Neuronal stem cell (in vitro differentiated cells): Measurements from ENCODE around the gene AFAP1.

Experiments
- DNase-seq: peaks from one replicate; pipeline ENCODE4 v3.0.0-alpha.2; 2013; ENCODE audit warnings: low spot score
- H2AFZ ChIP-seq: one replicate; pipeline ENCODE4 v1.6.1; 2013; ENCODE audit warnings: mild to moderate bottlenecking, low read length, inconsistent platforms
- H2AK5ac ChIP-seq: 2 replicates; pipeline ENCODE4 v1.6.1; 2013; ENCODE audit warnings: low read depth, mild to moderate bottlenecking, inconsistent platforms, low read length, moderate library complexity, mixed read lengths
- H2BK120ac ChIP-seq: 2 replicates; pipeline ENCODE4 v1.6.1; 2013; ENCODE audit warnings: low read depth, mild to moderate bottlenecking, inconsistent platforms, low read length, moderate library complexity, mixed read lengths
- H2BK12ac ChIP-seq: one replicate; pipeline ENCODE4 v1.6.1; 2013; ENCODE audit warnings: low read length, inconsistent platforms
- H2BK15ac ChIP-seq: 2 replicates; pipeline ENCODE4 v1.6.1; 2013; ENCODE audit warnings: mild to moderate bottlenecking, low read length, inconsistent platforms, mixed read lengths
- H2BK5ac ChIP-seq: one replicate; pipeline ENCODE4 v1.6.1; 2013; ENCODE audit warnings: inconsistent platforms, mild to moderate bottlenecking, low read length, moderate library complexity
- H3K14ac ChIP-seq: one replicate; pipeline ENCODE4 v1.6.1; 2013; ENCODE audit warnings: low read length, inconsistent platforms
- H3K18ac ChIP-seq: 2 replicates; pipeline ENCODE4 v1.6.1; 2013; ENCODE audit warnings: low read length, inconsistent platforms
- H3K23ac ChIP-seq: 2 replicates; pipeline ENCODE4 v1.6.1; 2013; ENCODE audit warnings: low read depth, mild to moderate bottlenecking, mixed read lengths, low read length, inconsistent platforms; ENCODE audit not compliant: poor library complexity
- H3K27ac ChIP-seq: replicated peaks from 3 replicates; pipeline ENCODE4 v1.5.1; 2013; ENCODE audit warnings: low read length, inconsistent platforms
- H3K27me3 ChIP-seq, 3 experiments: 2 replicates each; pipeline ENCODE4 v1.6.1; 2013; ENCODE audit warnings: low read length in 3 of 3, mild to moderate bottlenecking in 2 of 3, inconsistent platforms in 1 of 3, low read depth in 1 of 3, mixed read lengths in 1 of 3, moderate library complexity in 1 of 3; ENCODE audit not compliant: control insufficient read depth in 3 of 3, insufficient read depth in 3 of 3
- H3K36me3 ChIP-seq, 2 donors: replicated peaks in 1 of 2; 2 replicates each; pipeline ENCODE4 v1.6.1; 2013; ENCODE audit warnings: low read length in 2 of 2; ENCODE audit not compliant: control insufficient read depth in 2 of 2, insufficient read depth in 2 of 2
- H3K4ac ChIP-seq: 2 replicates; pipeline ENCODE4 v1.6.1; 2013; ENCODE audit warnings: inconsistent platforms, mild to moderate bottlenecking, low read length, moderate library complexity
- H3K4me1 ChIP-seq, 2 donors: 1 replicate in 1 of 2; 2 replicates in 1 of 2; pipeline ENCODE4 v1.6.1; 2013; ENCODE audit warnings: low read length in 2 of 2, low read depth in 1 of 2; ENCODE audit not compliant: control insufficient read depth in 2 of 2, insufficient read depth in 1 of 2
- H3K4me2 ChIP-seq: one replicate; pipeline ENCODE4 v1.6.1; 2013; ENCODE audit warnings: mild to moderate bottlenecking, low read length, inconsistent platforms; ENCODE audit not compliant: insufficient read depth, poor library complexity, severe bottlenecking
- H3K4me3 ChIP-seq, 2 donors: 2 replicates each; pipeline ENCODE4 v1.5.1; 2013; ENCODE audit warnings: low read length in 2 of 2, mild to moderate bottlenecking in 2 of 2, inconsistent platforms in 1 of 2, moderate library complexity in 1 of 2
- H3K79me1 ChIP-seq: one replicate; pipeline ENCODE4 v1.6.1; 2013; ENCODE audit warnings: low read depth, mild to moderate bottlenecking, inconsistent platforms, low read length, moderate library complexity
- H3K9ac ChIP-seq: one replicate; pipeline ENCODE4 v1.6.1; 2013; ENCODE audit warnings: mild to moderate bottlenecking, low read depth, low read length, inconsistent platforms; ENCODE audit not compliant: poor library complexity
- H3K9me3 ChIP-seq, 2 donors: replicated peaks in 1 of 2; 2 replicates each; pipeline versions ENCODE3 to v1.6.1; 2013; ENCODE audit warnings: low read length in 2 of 2, mild to moderate bottlenecking in 2 of 2, inconsistent platforms in 1 of 2, low read depth in 1 of 2, mixed read lengths in 1 of 2, moderate library complexity in 1 of 2; ENCODE audit not compliant: control insufficient read depth in 2 of 2, insufficient read depth in 1 of 2
- H4K8ac ChIP-seq: one replicate; pipeline ENCODE4 v1.6.1; 2013; ENCODE audit warnings: low read depth, mild to moderate bottlenecking, inconsistent platforms, low read length, moderate library complexity
- H4K91ac ChIP-seq: one replicate; pipeline ENCODE4 v1.6.1; 2013; ENCODE audit warnings: low read length, low read depth, mild to moderate bottlenecking, inconsistent platforms; ENCODE audit not compliant: poor library complexity
- WGBS, 2 donors: extraction: QIAGEN DNeasy Blood & Tissue Kit; methylation state at CpG; one replicate each; pipeline ENCODE4 v1.1.7; 2013; ENCODE audit warnings: missing lambda C conversion rate in 2 of 2, mixed read lengths in 1 of 2; ENCODE audit not compliant: insufficient read length in 2 of 2, insufficient replicate concordance in 1 of 2; ENCODE audit errors: extremely low coverage in 2 of 2; 5-methylcytosine and 5-hydroxymethylcytosine counted together

Gene AFAP1

DNA sequence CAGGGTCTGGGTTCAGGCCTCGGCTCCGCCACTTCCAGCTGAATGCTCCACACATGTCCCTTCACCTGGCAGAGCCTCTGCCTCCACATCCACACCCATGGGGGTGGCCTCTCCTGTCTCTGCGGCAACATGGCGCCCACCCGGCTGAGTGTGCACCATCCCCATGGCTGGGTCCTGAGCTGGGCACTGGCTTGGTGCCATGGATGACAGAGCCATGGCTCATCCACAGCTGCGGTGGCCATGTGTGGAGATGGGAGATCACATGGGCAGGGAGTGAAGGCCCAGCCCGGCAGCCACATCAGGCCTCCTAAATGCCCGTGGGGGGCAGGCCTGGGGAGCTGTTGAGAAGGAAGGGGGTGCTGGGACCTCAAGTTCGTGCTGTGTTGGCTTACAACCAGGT is 213.7 kb downstream of the AFAP1 start:
- H3K18ac ChIP-seq: peak overlapping the region; percentile 27

DNA sequence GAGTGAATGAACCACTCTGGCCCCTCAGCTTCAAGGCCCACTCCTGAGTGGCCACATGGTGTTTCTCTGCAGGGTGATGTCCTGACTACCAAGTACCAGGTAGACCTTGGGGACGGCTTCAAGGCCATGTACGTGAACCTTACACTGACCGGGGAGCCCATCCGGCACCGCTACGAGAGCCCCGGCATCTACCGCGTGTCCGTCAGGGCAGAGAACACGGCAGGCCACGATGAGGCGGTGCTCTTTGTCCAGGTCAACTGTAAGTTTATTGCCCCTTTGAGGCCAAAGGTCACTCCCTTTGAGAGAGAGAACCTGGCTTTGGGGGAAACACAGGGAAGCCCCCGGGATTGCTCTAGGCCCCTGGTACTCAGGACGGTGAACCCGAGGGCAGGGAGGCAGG is 216.0 kb downstream of the AFAP1 start:
- no CpG with 5 or more reads among the region's 16 CpGs for WGBS, 2 donors
- H3K4ac ChIP-seq: no peak overlapping the region

More for the DNA sequence above, 213.7 kb downstream of the AFAP1 start:
- no peak overlapping the region for H2AK5ac ChIP-seq
- no CpG with 5 or more reads among the region's 9 CpGs for WGBS, 2 donors
- H2BK5ac ChIP-seq: no peak overlapping the region
- H3K4ac ChIP-seq: peak overlapping the region; percentile 60
- H3K4me1 ChIP-seq: peaks cover 0 to 3% of the 10 kb centered on the region in 2 donors
- no peak for DNase-seq
- H2BK12ac ChIP-seq: no peak overlapping the region
- H3K4me3 ChIP-seq: no peak overlapping the region
- no peak overlapping the region for H4K8ac ChIP-seq
- H3K9me3 ChIP-seq: no peaks in the 10 kb centered on the region
- H2BK15ac ChIP-seq: no peak overlapping the region
- no peak overlapping the region for H2BK120ac ChIP-seq
- H3K14ac ChIP-seq: peak overlapping the region; percentile 51
- H3K36me3 ChIP-seq: no peaks in the 10 kb centered on the region
- peak overlapping the region; percentile 57 for H3K23ac ChIP-seq
- H3K27me3 ChIP-seq: peaks cover 0 to 4% (median 0%) of the 10 kb centered on the region in 3 experiments
- H3K9ac ChIP-seq: peak overlapping the region; percentile 50
- H2AFZ ChIP-seq: no peak overlapping the region
- no peak overlapping the region for H3K4me2 ChIP-seq
- H4K91ac ChIP-seq: no peak overlapping the region
- H3K79me1 ChIP-seq: no peaks in the 10 kb centered on the region
- no peak overlapping the region for H3K27ac ChIP-seq

DNA sequence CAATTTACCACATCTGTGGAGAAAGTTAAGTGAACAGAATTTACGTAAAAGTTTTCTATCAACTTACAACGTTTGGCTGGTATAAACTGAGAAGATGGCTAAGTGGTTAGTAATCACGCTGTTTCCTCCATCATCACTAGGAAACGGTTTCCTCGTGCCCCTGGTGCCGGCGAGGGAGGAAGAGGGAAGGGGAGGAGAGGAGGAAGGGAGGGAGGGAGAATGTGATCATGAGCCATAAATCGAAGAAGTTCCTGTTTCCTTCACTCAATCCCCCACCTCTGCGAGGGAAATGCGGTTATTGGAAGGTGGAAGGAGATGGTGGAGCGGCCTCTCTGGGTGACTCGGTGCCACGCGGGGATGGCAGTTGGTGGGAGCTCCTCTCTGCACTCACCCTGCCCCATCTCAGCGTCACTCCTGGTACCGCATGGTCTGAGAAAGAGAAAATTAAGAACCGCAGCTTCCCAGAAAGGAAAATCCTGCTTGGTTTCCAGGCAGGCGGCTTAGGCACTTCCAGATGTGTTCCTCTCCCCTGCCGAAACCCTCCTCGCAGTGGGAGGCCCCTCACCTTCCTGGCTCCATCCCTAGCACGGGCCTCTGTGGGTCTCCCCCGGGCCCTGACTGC is 216.8 kb downstream of the AFAP1 start:
- H3K27ac ChIP-seq: no peak overlapping the region
- no peaks in the 10 kb centered on the region for H3K4me1 ChIP-seq
- H4K91ac ChIP-seq: no peak overlapping the region
- H3K9me3 ChIP-seq: no peaks in the 10 kb centered on the region
- H3K4ac ChIP-seq: no peak overlapping the region
- H3K4me2 ChIP-seq: no peak overlapping the region
- H3K27me3 ChIP-seq: peaks cover 0 to 23% (median 7%) of the 10 kb centered on the region in 3 experiments
- H2AK5ac ChIP-seq: no peak overlapping the region
- no peak overlapping the region for H2BK5ac ChIP-seq
- no CpG with 5 or more reads among the region's 22 CpGs for WGBS, 2 donors
- H3K23ac ChIP-seq: no peak overlapping the region
- H4K8ac ChIP-seq: no peak overlapping the region
- no peak overlapping the region for H2AFZ ChIP-seq
- H3K4me3 ChIP-seq: no peak overlapping the region
- H3K14ac ChIP-seq: no peak overlapping the region
- no peaks in the 10 kb centered on the region for H3K79me1 ChIP-seq
- no peaks in the 10 kb centered on the region for H3K36me3 ChIP-seq
- no peak overlapping the region for H3K18ac ChIP-seq
- H2BK120ac ChIP-seq: no peak overlapping the region
- H2BK12ac ChIP-seq: no peak overlapping the region
- H3K9ac ChIP-seq: no peak overlapping the region
- no peak for DNase-seq
- no peak overlapping the region for H2BK15ac ChIP-seq

More for the DNA sequence above, 216.0 kb downstream of the AFAP1 start:
- Histone ChIP-seq H2BK15ac (no peak overlapping the region), H3K4me3 (peak overlapping the region in 1 of 2 donors; percentile 14), H2BK5ac (no peak overlapping the region), H3K4me2 (no peak overlapping the region), H3K36me3 (no peaks in the 10 kb centered on the region), H3K79me1 (no peaks in the 10 kb centered on the region), H3K27ac (no peak overlapping the region), H4K91ac (no peak overlapping the region), H3K27me3 (peaks cover 0 to 16% (median 7%) of the 10 kb centered on the region in 3 experiments), H3K14ac (no peak overlapping the region), H3K9ac (no peak overlapping the region), H3K4me1 (no peaks in the 10 kb centered on the region), H2BK120ac (no peak overlapping the region), H2BK12ac (no peak overlapping the region), H2AFZ (no peak overlapping the region), H3K9me3 (no peaks in the 10 kb centered on the region), H3K18ac (peak overlapping the region; percentile 35), H4K8ac (no peak overlapping the region), H3K23ac (no peak overlapping the region), H2AK5ac (no peak overlapping the region)
- DNase-seq: no peak

DNA sequence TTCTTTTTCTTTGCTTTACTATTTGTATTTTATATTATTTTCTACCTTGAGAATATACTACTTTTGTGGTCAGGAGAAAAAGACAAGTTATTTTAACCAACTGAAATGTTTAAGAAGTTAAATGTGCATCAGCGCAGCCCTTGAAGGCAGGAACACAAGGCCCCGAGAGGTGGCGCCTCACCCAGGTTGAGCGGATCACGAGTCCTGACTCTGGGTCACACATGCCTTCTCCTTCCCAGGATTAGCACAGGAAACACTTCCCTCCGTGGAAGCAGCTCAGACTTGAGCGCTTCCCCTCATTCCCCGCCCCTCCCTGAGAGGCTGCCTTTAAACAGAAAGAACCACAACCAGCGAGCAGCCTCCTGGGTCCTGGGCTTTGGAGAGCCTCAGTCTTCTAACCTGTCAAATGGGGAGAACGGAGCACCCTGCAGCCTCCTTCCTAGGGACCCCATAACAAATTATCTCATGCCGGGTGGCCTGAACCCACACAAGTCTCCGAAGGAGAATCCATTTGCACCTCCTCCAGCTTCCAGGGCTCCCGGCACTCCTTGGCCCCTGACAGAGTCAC is 217.6 kb downstream of the AFAP1 start:
- H3K79me1 ChIP-seq: no peaks in the 10 kb centered on the region
- H3K18ac ChIP-seq: no peak overlapping the region
- no peak overlapping the region for H2AFZ ChIP-seq

More for the DNA sequence above, 217.6 kb downstream of the AFAP1 start:
- Histone ChIP-seq H4K8ac (no peak overlapping the region), H2BK120ac (no peak overlapping the region), H3K27me3 (peaks cover 0 to 26% (median 7%) of the 10 kb centered on the region in 3 experiments), H2BK15ac (no peak overlapping the region), H2BK12ac (no peak overlapping the region), H3K36me3 (no peaks in the 10 kb centered on the region), H3K4me1 (no peaks in the 10 kb centered on the region), H3K4ac (no peak overlapping the region), H4K91ac (no peak overlapping the region), H3K23ac (no peak overlapping the region), H3K4me3 (no peak overlapping the region), H3K9ac (no peak overlapping the region), H3K14ac (no peak overlapping the region), H3K4me2 (no peak overlapping the region), H2AK5ac (no peak overlapping the region), H2BK5ac (peak overlapping the region; percentile 35), H3K9me3 (no peaks in the 10 kb centered on the region), H3K27ac (no peak overlapping the region)
- WGBS, 2 donors: no CpG with 5 or more reads among the region's 13 CpGs
- no peak for DNase-seq
